ENCODE measurements around the gene SEC24D. TPM values are rescaled to one million over a fixed set of nuclear protein-coding genes. Genes with fewer than 3 reads are reported as not detected.

The SEC24D gene
- total and polyA plus RNA-seq, 2 of the 8 experiments (the other 6 are each of a cell fraction or from before 2014, with no cell fraction given) = 28.9 to 91.6 TPM

- H2BK15ac ChIP-seq (ENCODE audit: low read length) = no peak overlapping the region
- H4K91ac ChIP-seq (replicated peaks; ENCODE audit: insufficient read length, low read length) = no peak overlapping the region
- H2BK20ac ChIP-seq (ENCODE audit: low read length) = no peak overlapping the region
- no peaks in the 10 kb centered on the region; the same call in 1 of the 2 replicates for H3K79me1 ChIP-seq (ENCODE audit: low read depth, low read length)
- no peak overlapping the region for H3K14ac ChIP-seq (ENCODE audit: insufficient read length)
- no peak overlapping the region for H3K18ac ChIP-seq (ENCODE audit: extremely low read depth, low read length)
- H3K23ac ChIP-seq (ENCODE audit: insufficient read length) = no peak overlapping the region
- no peak overlapping the region for H3K4me3 ChIP-seq (ENCODE audit: extremely low read depth in 1 of 4, insufficient read depth in 2 of 4, low read depth in 3 of 4, low read length in 4 of 4)
- FAIRE-seq (no peak), DNase-seq (ENCODE audit: low read depth in 1 of 2, low spot score in 2 of 2) (no peak)
- no peak overlapping the region for H4K5ac ChIP-seq (ENCODE audit: insufficient read length, low read depth, low read length)
- no peak overlapping the region for H2BK120ac ChIP-seq (replicated peaks; ENCODE audit: low read depth, low read length)
- peaks cover 6 to 7% of the 10 kb centered on the region in 2 experiments; a peak in 3 of 4 replicates for H3K9me3 ChIP-seq (ENCODE audit: insufficient read depth in 2 of 2, low read depth in 1 of 2, low read length in 1 of 2)
- H2BK12ac ChIP-seq (ENCODE audit: low read depth, low read length) = no peak overlapping the region
- H3K4me2 ChIP-seq (ENCODE audit: insufficient read depth in 1 of 2, low read depth in 2 of 2, low read length in 2 of 2) = no peak overlapping the region
- H3K79me2 ChIP-seq (ENCODE audit: control insufficient read depth in 1 of 2, insufficient read depth in 2 of 2, low read length in 2 of 2) = no peaks in the 10 kb centered on the region
- H3K56ac ChIP-seq (replicated peaks; ENCODE audit: insufficient read length, low read depth, low read length) = no peak overlapping the region
- no peak overlapping the region for H2AFZ ChIP-seq (ENCODE audit: low read length)
- no peaks in the 10 kb centered on the region for H3K4me1 ChIP-seq (replicated peaks in 1 of 4; ENCODE audit: control insufficient read depth in 3 of 4, insufficient read depth in 4 of 4, low read length in 3 of 4)
- no peaks in the 10 kb centered on the region for H4K20me1 ChIP-seq (replicated peaks in 1 of 2; ENCODE audit: control insufficient read depth in 1 of 2, insufficient read depth in 2 of 2, low read length in 2 of 2)
- H3K23me2 ChIP-seq (ENCODE audit: low read depth, low read length) = no peaks in the 10 kb centered on the region
- H2AK5ac ChIP-seq (ENCODE audit: low read depth, low read length) = no peak overlapping the region
- no peak overlapping the region for H3K27ac ChIP-seq (ENCODE audit: low read depth, low read length)
- no peak overlapping the region for H4K8ac ChIP-seq (ENCODE audit: extremely low read depth, insufficient read depth, low read length)
- WGBS, 2 experiments (ENCODE audit: extremely low coverage in 1 of 2, insufficient coverage in 1 of 2, insufficient read length in 1 of 2, insufficient replicate concordance in 2 of 2, low coverage in 1 of 2, low lambda C conversion rate in 2 of 2, missing lambda C conversion rate in 1 of 2) = 85% methylated on average over 1 of the region's 1 CpG; no CpG with 5 or more reads in 1 of the 2 experiments
- H3K4ac ChIP-seq (replicated peaks; ENCODE audit: insufficient read length, low read depth, low read length) = no peak overlapping the region
- POLR2A ChIA-PET (ENCODE audit: partially characterized antibody) = interaction anchor here (1.2 kb wide), 1 partner anchor 8 kb away, joined by 3 read pairs; no protein-coding TSS in a partner anchor
- CTCF ChIA-PET (ENCODE audit: partially characterized antibody) = interaction anchor here (1.6 to 2.0 kb wide), 2 partner anchors 13 to 14 kb away, joined by 4 to 5 read pairs; no protein-coding TSS in a partner anchor
- no peak overlapping the region for H2BK5ac ChIP-seq (ENCODE audit: low read depth, low read length)
- peaks cover 0 to 28% (median 13%) of the 10 kb centered on the region in 4 experiments for H3K36me3 ChIP-seq (ENCODE audit: control insufficient read depth in 2 of 4, insufficient read depth in 4 of 4, low read length in 3 of 4)
- H3K9ac ChIP-seq (replicated peaks in 1 of 4; ENCODE audit: extremely low read depth in 1 of 4, low read depth in 3 of 4, low read length in 3 of 4) = no peak overlapping the region
- no peaks in the 10 kb centered on the region for H3K27me3 ChIP-seq (replicated peaks in 1 of 4; ENCODE audit: control insufficient read depth in 3 of 4, extremely low read depth in 1 of 4, insufficient read depth in 3 of 4, low read length in 3 of 4)
- no peak for TF ChIP-seq POU5F1 (IDR thresholded peaks at IDR 0.05; ENCODE audit: low read depth, low read length)
- TF ChIP-seq KDM1A (IDR thresholded peaks at IDR 0.05; ENCODE audit: borderline replicate concordance, low read length) = no peak
- no peak for TF ChIP-seq TBP (IDR thresholded peaks at IDR 0.05; ENCODE audit: low read depth, low read length)
- TF ChIP-seq CREB1 (IDR thresholded peaks at IDR 0.05) = no peak
- TF ChIP-seq PHF8 (conservative IDR thresholded peaks at IDR 0.05; ENCODE audit: low read depth, low read length) = no peak
- no peak for TF ChIP-seq FOSL1 (IDR thresholded peaks at IDR 0.05; ENCODE audit: insufficient read depth, low read depth, low read length)
- TF ChIP-seq EZH2 (IDR thresholded peaks at IDR 0.05; ENCODE audit: low read depth, low read length, severe bottlenecking) = no peak
- no peak for TF ChIP-seq ATF2 (IDR thresholded peaks at IDR 0.05; ENCODE audit: low read length)
- TF ChIP-seq NANOG (IDR thresholded peaks at IDR 0.05; ENCODE audit: insufficient read depth, low read depth, low read length, poor library complexity, severe bottlenecking) = no peak
- TF ChIP-seq ZNF274 (IDR thresholded peaks at IDR 0.05; ENCODE audit: borderline replicate concordance, extremely low read depth, low read length) = no peak
- TF ChIP-seq JUND (IDR thresholded peaks at IDR 0.05; ENCODE audit: low read length) = no peak
- TF ChIP-seq MAX (IDR thresholded peaks at IDR 0.05) = no peak
These were observed 51.1 kb downstream of the SEC24D start for GRCh38 chr4:118784776-118785175.
